DMS 273 (cell line): ENCODE measurements around the gene MICAL3.
"Not testable (repeated sequence)": the region's sequence is repeated elsewhere in the genome, so short reads cannot be mapped to it uniquely, and the experiment has no call there.

ENCODE experiments used
- DNase-seq: peaks from one replicate; lab custom pipeline; 2025; ENCODE audit not compliant: unreplicated experiment; lab: John Stamatoyannopoulos, UW

MICAL3 gene

GRCh38 chr22:18001040-18001893 is 23.1 kb downstream of the MICAL3 start:
- peak; percentile 97 for DNase-seq

- peak; percentile 44 for DNase-seq
Measured at GRCh38 chr22:18000441-18001039, 23.8 kb downstream of the MICAL3 start.

- DNase-seq, result no peak
Measured at GRCh38 chr22:17999851-18000250, 24.5 kb downstream of the MICAL3 start.

- no peak for DNase-seq
Measured at GRCh38 chr22:17998913-17999312, 25.4 kb downstream of the MICAL3 start.

- DNase-seq, result no peak
Measured at GRCh38 chr22:17997456-17997855, 26.9 kb downstream of the MICAL3 start.

- not testable (repeated sequence) for DNase-seq
Measured at GRCh38 chr22:17995256-17995655, 29.1 kb downstream of the MICAL3 start.

- no peak for DNase-seq
Measured at GRCh38 chr22:17994424-17995108, 29.8 kb downstream of the MICAL3 start.

- DNase-seq, result not testable (repeated sequence)
Measured at GRCh38 chr22:17992976-17993375, 31.4 kb downstream of the MICAL3 start.

- not testable (repeated sequence) for DNase-seq
Measured at GRCh38 chr22:17991992-17992391, 32.4 kb downstream of the MICAL3 start.

- DNase-seq, result no peak
Measured at GRCh38 chr22:17990942-17991341, 33.4 kb downstream of the MICAL3 start.

GRCh38 chr22:17990147-17990546 is 34.2 kb downstream of the MICAL3 start:
- DNase-seq, result no peak

- DNase-seq, result no peak
Measured at GRCh38 chr22:17988800-17989513, 35.4 kb downstream of the MICAL3 start.

- DNase-seq, result no peak
Measured at GRCh38 chr22:17985606-17986005, 38.8 kb downstream of the MICAL3 start.

GRCh38 chr22:17985071-17985470 is 39.3 kb downstream of the MICAL3 start:
- DNase-seq, result not testable (repeated sequence)

- no peak for DNase-seq
Measured at GRCh38 chr22:17984114-17984513, 40.2 kb downstream of the MICAL3 start.

GRCh38 chr22:17982572-17983141 is 41.7 kb downstream of the MICAL3 start:
- no peak for DNase-seq

- no peak for DNase-seq
Measured at GRCh38 chr22:17981497-17981896, 42.9 kb downstream of the MICAL3 start.

- DNase-seq, result peak; percentile 66
Measured at GRCh38 chr22:17980638-17981051, 43.7 kb downstream of the MICAL3 start.

- DNase-seq, result peak; percentile 66
Measured at GRCh38 chr22:17980015-17980590, 44.3 kb downstream of the MICAL3 start.

GRCh38 chr22:17978027-17978426 is 46.3 kb downstream of the MICAL3 start:
- DNase-seq, result no peak
